Kidney epithelial cell (primary cell): ENCODE measurements around the gene TXN2. TPM values are rescaled to one million over a fixed set of nuclear protein-coding genes. Genes with fewer than 3 reads are reported as not detected.

ENCODE experiments used
- DNase-seq: peaks from one replicate; pipeline ENCODE4 v3.0.0-alpha.2; 2010; ENCODE audit warnings: low read depth
- H3K27me3 ChIP-seq: 2 replicates; pipeline ENCODE4 v1.6.0; 2011; ENCODE audit warnings: low read length; ENCODE audit not compliant: control insufficient read depth, insufficient read depth
- H3K36me3 ChIP-seq: 2 replicates; pipeline ENCODE4 v1.5.1; 2011; ENCODE audit warnings: low read length; ENCODE audit not compliant: control insufficient read depth, insufficient read depth
- H3K4me3 ChIP-seq: 2 replicates; pipeline ENCODE4 v1.5.1; 2011; ENCODE audit warnings: low read depth, mild to moderate bottlenecking, control low read depth, low read length
- total RNA-seq: library from RNA; depleted of rRNA; stranded (reverse); fragments of >200 nt; gene quantifications from 2 replicates; pipeline ENCODE4 v1.2.3, GENCODE V29; 2015
- TF ChIP-seq, protein P1 (sequence below): IDR thresholded peaks from 2 replicates; pipeline ENCODE4 v1.5.1; 2011; ENCODE audit warnings: mild to moderate bottlenecking, moderate library complexity, low read length, control low read depth, inconsistent platforms; ENCODE audit not compliant: insufficient read depth, poor library complexity, severe bottlenecking

TXN2 gene
- total RNA-seq, 1 donor from 2014 or later = 56.8 TPM

- no peak for DNase-seq
- TF ChIP-seq, protein P1, sequence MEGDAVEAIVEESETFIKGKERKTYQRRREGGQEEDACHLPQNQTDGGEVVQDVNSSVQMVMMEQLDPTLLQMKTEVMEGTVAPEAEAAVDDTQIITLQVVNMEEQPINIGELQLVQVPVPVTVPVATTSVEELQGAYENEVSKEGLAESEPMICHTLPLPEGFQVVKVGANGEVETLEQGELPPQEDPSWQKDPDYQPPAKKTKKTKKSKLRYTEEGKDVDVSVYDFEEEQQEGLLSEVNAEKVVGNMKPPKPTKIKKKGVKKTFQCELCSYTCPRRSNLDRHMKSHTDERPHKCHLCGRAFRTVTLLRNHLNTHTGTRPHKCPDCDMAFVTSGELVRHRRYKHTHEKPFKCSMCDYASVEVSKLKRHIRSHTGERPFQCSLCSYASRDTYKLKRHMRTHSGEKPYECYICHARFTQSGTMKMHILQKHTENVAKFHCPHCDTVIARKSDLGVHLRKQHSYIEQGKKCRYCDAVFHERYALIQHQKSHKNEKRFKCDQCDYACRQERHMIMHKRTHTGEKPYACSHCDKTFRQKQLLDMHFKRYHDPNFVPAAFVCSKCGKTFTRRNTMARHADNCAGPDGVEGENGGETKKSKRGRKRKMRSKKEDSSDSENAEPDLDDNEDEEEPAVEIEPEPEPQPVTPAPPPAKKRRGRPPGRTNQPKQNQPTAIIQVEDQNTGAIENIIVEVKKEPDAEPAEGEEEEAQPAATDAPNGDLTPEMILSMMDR = no peak
- H3K36me3 ChIP-seq = no peaks in the 10 kb centered on the region
- H3K4me3 ChIP-seq = no peak overlapping the region
- H3K27me3 ChIP-seq = no peaks in the 10 kb centered on the region
Measured at GRCh38 chr22:36492109-36492508, 10.7 kb upstream of the TXN2 start.

GRCh38 chr22:36491155-36491554 lies 9.7 kb upstream of the TXN2 start:
- no peak for DNase-seq
- H3K4me3 ChIP-seq = no peak overlapping the region

DNA sequence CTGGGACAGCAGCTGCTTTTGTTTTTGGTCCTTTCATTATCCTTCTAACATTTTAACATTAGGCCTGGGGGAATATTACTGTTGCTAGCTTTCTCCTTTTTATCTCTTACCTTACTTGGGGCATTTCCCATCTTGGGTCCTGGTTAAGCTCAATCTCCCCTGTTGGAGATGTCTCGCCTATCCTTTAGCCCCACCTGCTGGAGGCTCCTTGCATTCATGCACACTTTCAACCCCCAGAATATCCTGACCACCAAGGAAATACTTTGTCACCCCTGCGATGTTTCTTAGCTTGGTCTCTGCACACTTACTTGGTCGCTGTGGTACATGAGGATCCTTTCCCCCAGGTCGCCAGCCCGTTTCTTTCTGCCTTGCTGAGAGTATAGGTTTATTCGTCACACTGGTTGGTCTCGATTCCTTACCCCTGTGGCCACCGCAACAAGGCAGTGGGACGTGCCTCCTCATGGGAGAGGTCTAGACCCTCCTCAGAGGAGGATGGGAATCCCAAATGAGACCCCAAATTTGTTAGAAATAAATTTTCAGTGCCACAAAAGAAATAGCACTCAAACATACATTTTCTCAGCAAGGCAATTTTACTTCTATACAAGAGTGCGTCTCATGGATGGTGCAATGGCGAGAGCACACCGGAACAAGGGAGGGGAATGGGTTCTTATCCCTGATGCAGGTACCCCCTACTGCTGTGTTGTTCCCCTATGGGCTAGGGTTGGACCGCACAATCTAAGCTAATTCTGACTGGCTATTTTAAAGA lies 5.4 kb upstream of the TXN2 start:
- TF ChIP-seq, protein P1 = peak; percentile 57
- no peaks in the 10 kb centered on the region for H3K27me3 ChIP-seq
- H3K36me3 ChIP-seq = no peaks in the 10 kb centered on the region
- no peak for DNase-seq
- H3K4me3 ChIP-seq = no peak overlapping the region

More at GRCh38 chr22:36491155-36491554, 9.7 kb upstream of the TXN2 start:
- Histone ChIP-seq H3K36me3 (no peaks in the 10 kb centered on the region), H3K27me3 (no peaks in the 10 kb centered on the region)
- TF ChIP-seq, protein P1 = no peak

- Histone ChIP-seq H3K36me3 (peaks cover 1% of the 10 kb centered on the region), H3K27me3 (no peaks in the 10 kb centered on the region), H3K4me3 (peak overlapping the region; percentile 92)
- TF ChIP-seq, protein P1 = no peak
- no peak for DNase-seq
Measured at GRCh38 chr22:36480941-36481392, 473 bp downstream of the TXN2 start.

DNA sequence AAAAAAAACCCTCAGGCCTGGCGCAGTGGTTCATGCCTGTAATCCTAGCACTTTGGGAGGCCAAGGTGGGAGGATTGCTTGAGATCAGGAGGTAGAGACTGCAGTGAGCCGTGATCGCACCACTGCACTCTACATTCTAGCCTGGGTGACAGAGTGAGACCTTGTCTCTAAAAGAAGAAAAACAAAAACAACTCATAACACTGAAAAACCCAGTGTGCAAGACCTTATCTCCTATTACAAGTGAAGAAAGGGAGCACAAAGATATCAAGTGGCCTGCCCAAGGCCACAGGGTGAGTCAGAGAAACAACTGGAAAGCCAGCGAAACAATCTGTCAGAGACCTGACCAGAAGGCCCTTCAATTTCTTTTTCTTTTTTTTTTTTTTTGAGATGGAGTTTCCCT lies 2.5 kb downstream of the TXN2 start:
- Histone ChIP-seq H3K36me3 (peaks cover 1% of the 10 kb centered on the region), H3K27me3 (no peaks in the 10 kb centered on the region), H3K4me3 (no peak overlapping the region)
- DNase-seq = no peak
- TF ChIP-seq, protein P1 = no peak

DNA sequence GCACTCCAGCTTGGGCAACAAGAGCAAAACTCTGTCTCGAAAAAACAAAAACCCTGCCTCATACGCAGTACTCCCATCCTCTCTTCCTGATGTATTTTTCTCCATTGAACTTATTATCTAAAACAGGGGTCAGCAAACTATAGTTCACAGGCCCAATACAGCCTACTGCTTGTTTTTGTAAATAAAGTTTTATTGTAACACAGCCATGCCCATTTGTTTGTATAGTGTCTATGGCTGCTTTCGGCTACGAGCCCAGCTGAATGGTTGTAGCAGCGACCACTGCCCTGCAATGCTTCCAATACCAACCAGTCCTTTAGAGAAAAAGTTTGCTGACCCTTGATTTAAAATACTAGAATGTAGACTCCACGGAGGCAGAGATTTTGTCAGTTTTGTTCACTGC lies 6.1 kb downstream of the TXN2 start:
- no peak overlapping the region for H3K4me3 ChIP-seq
- peaks cover 2% of the 10 kb centered on the region for H3K36me3 ChIP-seq
- DNase-seq = no peak
- no peaks in the 10 kb centered on the region for H3K27me3 ChIP-seq
- TF ChIP-seq, protein P1 = no peak
